ENCODE data around the gene CYP24A1. TPM values are rescaled to one million over a fixed set of nuclear protein-coding genes. Genes with fewer than 3 reads are reported as not detected.

Gene CYP24A1
- total and polyA plus RNA-seq, 2 donors, result 2.2 to 2.6 TPM

DNA sequence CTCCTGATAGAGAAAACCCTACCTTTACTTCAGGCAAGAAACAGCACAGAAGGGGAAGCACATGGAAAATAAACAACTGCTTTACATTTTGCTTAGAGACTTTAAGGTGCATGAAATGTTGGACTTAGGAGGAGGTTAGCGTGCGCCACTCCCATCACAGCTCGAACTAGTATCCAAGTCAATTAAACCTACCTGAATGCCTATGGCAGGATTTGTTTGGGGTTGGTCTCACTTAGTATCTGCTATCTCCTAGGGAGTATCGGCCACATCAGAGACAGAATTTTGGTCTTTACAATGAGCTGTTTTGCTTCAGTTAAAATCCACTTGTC, 12.0 kb downstream of the CYP24A1 start:
- 80% methylated on average over 4 of the region's 4 CpGs for WGBS

DNA sequence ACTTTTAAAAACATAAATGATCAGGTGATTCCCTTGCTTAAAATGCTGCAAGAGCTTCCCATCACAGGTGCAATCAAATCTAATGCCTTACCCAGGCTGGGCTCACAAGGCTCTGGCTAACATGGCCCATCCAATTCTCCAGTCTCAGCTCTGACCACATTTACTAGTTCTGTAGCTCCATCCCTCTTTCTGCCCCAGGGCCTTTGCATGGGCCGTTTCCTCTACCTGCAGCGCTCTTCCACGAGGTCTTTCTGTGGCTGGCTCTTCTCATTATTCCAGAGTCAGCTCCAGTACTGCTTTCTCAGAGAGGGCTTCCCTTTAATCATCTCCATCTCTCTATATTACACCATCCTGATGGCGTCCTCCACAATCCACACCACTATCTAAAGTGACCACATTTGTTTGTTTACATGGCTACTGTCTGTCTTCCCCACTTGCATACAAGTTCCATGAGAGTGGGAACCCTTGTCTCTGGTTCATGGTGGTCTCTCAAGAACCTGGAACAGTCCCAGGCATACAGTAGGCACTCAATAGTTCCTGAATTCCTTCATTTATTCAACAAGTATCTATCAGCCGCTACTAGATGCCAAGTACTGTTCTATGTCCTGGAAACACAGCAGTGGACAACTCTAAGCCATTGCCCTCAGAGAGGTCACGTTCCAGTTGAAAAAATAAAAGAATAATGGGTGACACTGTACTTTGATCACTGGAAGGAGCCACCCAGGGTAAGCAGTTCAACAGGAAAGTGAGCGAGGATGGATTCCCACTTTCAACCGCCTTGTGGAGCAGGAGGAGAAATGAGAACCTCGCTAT, 12.6 kb downstream of the CYP24A1 start:
- Histone ChIP-seq H3K4me3 (ENCODE audit: low read depth, low read length) (no peak overlapping the region), H3K27ac (ENCODE audit: low read depth) (no peak overlapping the region), H3K36me3 (ENCODE audit: insufficient read depth) (peaks cover 5% of the 10 kb centered on the region), H3K4me1 (ENCODE audit: insufficient read depth) (no peaks in the 10 kb centered on the region)
- no peak for DNase-seq (ENCODE audit: extremely low spot score)
- WGBS, result 87% methylated on average over 9 of the region's 9 CpGs

More for the DNA sequence above, 12.0 kb downstream of the CYP24A1 start:
- H3K4me1 ChIP-seq (ENCODE audit: insufficient read depth), result no peaks in the 10 kb centered on the region
- DNase-seq (ENCODE audit: extremely low spot score), result no peak
- H3K27ac ChIP-seq (ENCODE audit: low read depth), result no peak overlapping the region
- peaks cover 3% of the 10 kb centered on the region for H3K36me3 ChIP-seq (ENCODE audit: insufficient read depth)
- H3K4me3 ChIP-seq (ENCODE audit: low read depth, low read length), result no peak overlapping the region

DNA sequence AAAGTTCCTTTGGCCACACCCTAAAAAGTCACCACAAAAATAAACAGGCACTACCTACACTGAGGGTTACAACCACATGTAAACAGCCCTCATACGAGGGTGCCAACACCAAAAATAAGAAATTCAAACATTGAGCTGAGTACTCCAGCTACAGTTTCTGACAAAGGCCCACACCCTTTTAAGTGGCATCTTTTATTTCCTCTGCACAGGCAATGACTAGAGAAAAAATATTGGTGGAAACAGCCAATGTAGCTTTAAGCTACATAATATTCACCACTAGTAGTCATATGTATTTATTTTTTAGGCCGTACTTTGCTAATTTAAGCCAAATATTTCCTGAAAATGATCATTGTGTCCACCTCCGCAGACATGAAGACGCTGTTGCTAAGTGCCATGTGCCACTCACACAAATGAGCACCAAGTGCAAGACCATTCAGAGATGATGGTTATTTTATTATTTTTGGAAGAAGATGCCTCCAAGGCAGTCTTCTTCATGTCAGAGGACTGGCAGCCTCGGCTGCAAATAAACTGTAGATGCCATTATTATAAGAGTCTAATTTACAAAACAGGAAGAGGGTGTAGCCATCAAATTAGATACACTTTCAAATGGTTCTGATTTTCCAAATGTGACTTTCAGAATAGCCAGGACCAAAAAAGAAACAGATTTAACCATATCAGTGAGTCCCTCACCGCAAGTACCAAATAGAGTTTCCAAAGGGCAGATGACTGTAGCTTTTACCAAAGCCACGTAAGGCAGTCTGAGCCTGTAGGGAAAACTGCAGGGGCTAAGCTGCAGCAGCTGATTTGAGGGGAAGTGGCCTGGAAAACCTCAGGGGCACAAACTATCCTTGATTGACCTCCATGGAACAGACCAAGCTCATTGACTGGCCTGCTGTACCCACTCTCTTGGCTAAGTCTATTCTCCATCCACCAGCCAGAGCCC, 13.4 kb downstream of the CYP24A1 start:
- Histone ChIP-seq H3K4me3 (ENCODE audit: low read depth, low read length) (no peak overlapping the region), H3K27ac (ENCODE audit: low read depth) (no peak overlapping the region), H3K36me3 (ENCODE audit: insufficient read depth) (peaks cover 6% of the 10 kb centered on the region), H3K4me1 (ENCODE audit: insufficient read depth) (no peaks in the 10 kb centered on the region)
- DNase-seq (ENCODE audit: extremely low spot score), result no peak
- 83% methylated on average over 7 of the region's 7 CpGs for WGBS

DNA sequence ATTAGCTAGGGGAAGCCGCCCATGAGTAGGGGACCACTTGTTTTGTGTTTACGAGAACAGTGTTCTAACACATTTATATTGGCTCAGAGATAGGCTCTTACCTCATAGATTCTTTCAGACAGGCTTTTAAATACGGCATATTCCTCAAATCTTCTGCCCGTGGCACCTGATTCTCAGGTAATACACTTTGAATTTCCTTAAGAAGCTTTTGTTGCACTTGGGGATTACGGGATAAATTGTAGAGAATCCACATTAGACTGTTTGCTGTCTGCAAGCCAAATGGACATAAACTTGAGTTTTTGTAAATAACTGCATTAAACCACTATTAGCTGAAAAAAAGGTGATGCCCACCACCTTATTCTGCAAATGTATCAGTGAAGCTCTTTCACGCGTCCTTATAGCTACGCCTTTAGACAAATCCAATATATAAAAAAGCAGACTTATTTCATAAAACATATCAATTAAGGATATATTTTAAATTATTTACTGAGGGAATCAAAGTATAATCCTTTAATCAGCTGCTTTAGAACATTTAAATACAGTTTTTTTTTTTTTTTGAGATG, 14.8 kb downstream of the CYP24A1 start:
- Histone ChIP-seq H3K27ac (ENCODE audit: low read depth) (no peak overlapping the region), H3K4me1 (ENCODE audit: insufficient read depth) (no peaks in the 10 kb centered on the region), H3K4me3 (ENCODE audit: low read depth, low read length) (no peak overlapping the region), H3K36me3 (ENCODE audit: insufficient read depth) (peaks cover 6% of the 10 kb centered on the region)
- no peak for DNase-seq (ENCODE audit: extremely low spot score)
- 83% methylated on average over 8 of the region's 8 CpGs for WGBS

DNA sequence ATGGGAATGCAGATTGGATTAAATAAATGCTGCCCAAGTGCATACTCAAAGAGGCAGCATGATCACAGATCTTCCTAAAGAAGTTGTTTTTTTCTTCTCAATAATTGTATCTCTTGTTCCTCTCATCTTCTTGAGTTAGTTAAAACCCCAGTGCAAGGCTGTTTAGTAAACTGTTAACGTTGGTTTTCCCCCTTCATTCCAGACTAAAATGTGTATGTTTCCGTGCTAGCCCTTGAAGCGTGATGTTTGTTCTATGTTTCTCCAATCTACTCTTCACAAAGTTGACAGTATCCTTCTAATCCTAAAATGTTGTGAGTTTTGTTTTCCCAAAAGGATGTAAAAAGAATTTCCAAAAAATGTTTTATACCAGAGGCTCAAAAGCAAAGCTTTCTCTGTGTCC, 15.6 kb downstream of the CYP24A1 start:
- no peak for DNase-seq (ENCODE audit: extremely low spot score)
- Histone ChIP-seq H3K36me3 (ENCODE audit: insufficient read depth) (peaks cover 6% of the 10 kb centered on the region), H3K27ac (ENCODE audit: low read depth) (no peak overlapping the region), H3K4me1 (ENCODE audit: insufficient read depth) (no peaks in the 10 kb centered on the region), H3K4me3 (ENCODE audit: low read depth, low read length) (no peak overlapping the region)
- WGBS, result 75% methylated on average over 3 of the region's 3 CpGs

DNA sequence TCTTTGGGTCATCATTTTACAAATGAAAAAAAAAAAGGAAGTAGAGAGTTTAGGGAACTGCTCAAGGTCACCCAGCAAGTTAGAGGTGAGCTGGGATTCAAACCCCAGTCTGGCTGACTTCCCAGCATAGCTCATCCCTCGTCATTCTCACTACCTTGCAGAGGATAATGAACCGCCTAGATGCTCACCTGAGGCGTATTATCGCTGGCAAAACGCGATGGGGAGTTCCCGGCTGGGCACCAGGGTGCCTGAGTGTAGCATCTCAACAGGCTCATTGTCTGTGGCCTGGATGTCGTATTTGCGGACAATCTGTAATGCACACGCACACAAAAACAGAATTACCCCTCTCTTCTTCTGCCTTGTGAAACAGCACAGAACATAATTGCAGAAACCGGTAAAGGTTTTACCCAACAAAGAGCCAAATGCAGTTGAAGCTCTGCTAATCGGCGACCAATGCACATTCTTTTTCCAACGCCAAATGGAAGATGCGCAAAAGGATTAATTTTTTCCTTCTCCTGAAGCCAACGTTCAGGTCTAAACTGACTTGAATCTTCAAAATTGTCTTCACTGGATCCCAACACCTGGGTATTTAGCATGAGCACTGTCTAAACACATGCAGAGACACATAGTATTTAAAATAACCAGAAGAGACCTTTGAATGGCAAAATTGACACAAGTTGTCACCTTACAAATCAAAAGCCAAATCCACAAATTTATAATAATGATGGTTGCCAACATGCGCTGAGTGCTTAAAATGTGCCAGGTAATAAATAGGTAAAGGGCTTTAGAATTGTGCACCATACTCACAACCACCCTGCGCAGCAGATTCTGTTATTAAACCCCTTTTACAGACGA, 16.6 kb downstream of the CYP24A1 start:
- DNase-seq (ENCODE audit: extremely low spot score), result no peak
- peaks cover 6% of the 10 kb centered on the region for H3K36me3 ChIP-seq (ENCODE audit: insufficient read depth)
- WGBS, result 81% methylated on average over 19 of the region's 19 CpGs
- no peak overlapping the region for H3K27ac ChIP-seq (ENCODE audit: low read depth)
- H3K4me3 ChIP-seq (ENCODE audit: low read depth, low read length), result no peak overlapping the region
- no peaks in the 10 kb centered on the region for H3K4me1 ChIP-seq (ENCODE audit: insufficient read depth)

DNA sequence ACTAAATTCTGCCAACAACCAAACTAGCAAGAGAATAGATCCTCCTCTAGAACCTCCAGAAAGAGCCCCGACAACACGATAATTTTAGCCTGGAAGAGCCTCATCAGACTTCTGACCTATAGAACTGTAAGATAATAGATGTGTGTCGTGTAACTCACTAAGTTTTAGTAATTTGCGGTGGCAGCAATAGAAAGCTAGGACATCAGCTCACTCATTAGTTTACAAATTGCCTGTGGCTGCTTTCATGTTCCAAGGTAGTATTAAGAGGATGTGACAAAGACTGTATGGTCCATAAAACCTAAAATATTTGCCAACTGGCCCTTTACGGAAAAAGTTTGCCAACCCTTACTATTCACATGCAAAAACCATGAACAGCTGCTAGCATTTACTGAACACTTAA, 17.3 kb downstream of the CYP24A1 start:
- WGBS, result 88% methylated on average over 5 of the region's 5 CpGs
- Histone ChIP-seq H3K4me1 (ENCODE audit: insufficient read depth) (no peaks in the 10 kb centered on the region), H3K36me3 (ENCODE audit: insufficient read depth) (peaks cover 6% of the 10 kb centered on the region), H3K4me3 (ENCODE audit: low read depth, low read length) (no peak overlapping the region), H3K27ac (ENCODE audit: low read depth) (no peak overlapping the region)
- no peak for DNase-seq (ENCODE audit: extremely low spot score)

DNA sequence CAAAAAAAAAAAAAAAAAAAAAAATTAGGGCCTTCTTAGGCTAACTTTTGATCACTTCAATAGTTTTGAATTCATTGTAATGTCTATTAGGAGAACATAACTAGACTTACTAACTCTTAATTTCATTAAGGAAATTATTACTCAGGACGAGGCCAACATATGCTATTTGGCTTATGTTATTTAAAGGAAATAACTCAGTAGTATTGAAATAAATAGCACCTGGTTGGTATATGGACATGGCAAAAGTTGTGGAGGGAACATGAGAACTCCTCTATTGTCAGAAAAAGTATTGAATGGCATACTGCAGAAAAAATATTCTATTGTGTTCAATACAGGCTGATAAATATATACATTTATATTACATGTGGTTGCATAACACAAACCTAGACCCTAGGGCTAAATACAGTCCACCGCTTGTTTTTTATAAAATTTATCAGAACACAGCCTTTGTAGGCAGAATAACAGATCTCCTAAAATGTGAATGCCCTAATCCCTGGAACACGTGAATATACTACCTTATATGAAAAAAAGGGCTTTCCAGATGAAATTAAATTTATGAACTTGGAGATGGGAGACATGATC, 18.0 kb downstream of the CYP24A1 start:
- H3K4me1 ChIP-seq (ENCODE audit: insufficient read depth), result no peaks in the 10 kb centered on the region
- 77% methylated on average over 3 of the region's 3 CpGs for WGBS
- no peak for DNase-seq (ENCODE audit: extremely low spot score)

DNA sequence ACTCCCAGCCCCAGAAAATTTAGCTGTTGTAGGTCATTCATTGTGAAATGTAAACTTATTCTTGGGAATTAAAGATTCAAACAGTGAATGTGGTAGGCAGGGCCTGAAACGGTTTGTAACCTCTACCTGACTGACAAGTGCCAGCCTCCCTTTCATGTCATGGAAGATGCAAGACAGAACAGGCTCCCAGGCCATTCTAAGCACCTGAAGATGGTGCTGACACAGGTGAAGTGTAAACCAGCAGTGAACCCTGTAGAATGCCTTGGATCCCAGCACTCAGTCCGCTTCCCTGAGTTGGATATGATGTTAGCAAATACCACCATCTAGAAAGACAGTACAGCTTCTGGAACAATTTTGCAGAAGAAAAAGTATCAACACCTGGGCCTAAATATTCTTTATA, 19.3 kb downstream of the CYP24A1 start:
- 60% methylated on average over 2 of the region's 2 CpGs for WGBS
- H3K27ac ChIP-seq (ENCODE audit: low read depth), result no peak overlapping the region
- H3K36me3 ChIP-seq (ENCODE audit: insufficient read depth), result peaks cover 6% of the 10 kb centered on the region
- no peak for DNase-seq (ENCODE audit: extremely low spot score)
- H3K4me3 ChIP-seq (ENCODE audit: low read depth, low read length), result no peak overlapping the region
- H3K4me1 ChIP-seq (ENCODE audit: insufficient read depth), result no peaks in the 10 kb centered on the region

More for the DNA sequence above, 18.0 kb downstream of the CYP24A1 start:
- no peak overlapping the region for H3K4me3 ChIP-seq (ENCODE audit: low read depth, low read length)
- no peak overlapping the region for H3K27ac ChIP-seq (ENCODE audit: low read depth)
- H3K36me3 ChIP-seq (ENCODE audit: insufficient read depth), result peaks cover 6% of the 10 kb centered on the region

DNA sequence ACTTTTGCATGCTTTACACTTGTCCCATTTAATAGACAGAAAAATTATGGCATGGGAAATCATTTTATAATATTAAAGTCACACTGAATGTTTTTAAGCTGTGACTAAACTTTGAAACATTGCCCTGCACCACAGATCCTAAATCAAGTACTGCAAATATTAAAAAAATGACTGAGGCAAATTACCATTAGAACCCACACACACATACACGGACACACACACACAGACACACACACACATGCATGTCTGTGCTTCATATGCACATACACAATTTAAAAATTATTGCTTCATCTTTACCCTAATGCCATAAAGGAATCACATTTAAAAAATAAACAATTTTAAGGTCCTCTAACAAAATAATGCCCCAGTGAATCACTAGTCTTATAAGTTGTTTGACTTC, 19.9 kb downstream of the CYP24A1 start:
- no peak for DNase-seq (ENCODE audit: extremely low spot score)
- WGBS, result 63% methylated on average over 1 of the region's 1 CpG
- H3K4me3 ChIP-seq (ENCODE audit: low read depth, low read length), result no peak overlapping the region
- peaks cover 6% of the 10 kb centered on the region for H3K36me3 ChIP-seq (ENCODE audit: insufficient read depth)
- no peak overlapping the region for H3K27ac ChIP-seq (ENCODE audit: low read depth)
- no peaks in the 10 kb centered on the region for H3K4me1 ChIP-seq (ENCODE audit: insufficient read depth)

DNA sequence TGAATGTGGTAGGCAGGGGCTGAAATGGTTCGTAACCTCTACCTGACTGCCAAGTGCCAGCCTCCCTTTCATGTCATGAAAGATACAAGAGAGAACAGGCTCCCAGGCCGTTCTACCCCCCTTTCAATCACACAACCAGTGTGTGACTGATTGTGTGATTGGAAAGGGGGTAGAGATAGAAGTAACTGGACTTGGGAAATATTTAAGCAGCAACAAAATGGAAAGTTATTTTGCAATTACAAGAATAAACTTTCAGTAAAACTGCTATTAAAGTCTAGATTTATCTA, 20.8 kb downstream of the CYP24A1 start:
- no peak for DNase-seq (ENCODE audit: extremely low spot score)
- WGBS, result 88% methylated on average over 2 of the region's 2 CpGs
- Histone ChIP-seq H3K36me3 (ENCODE audit: insufficient read depth) (peaks cover 4% of the 10 kb centered on the region), H3K27ac (ENCODE audit: low read depth) (no peak overlapping the region), H3K4me3 (ENCODE audit: low read depth, low read length) (no peak overlapping the region), H3K4me1 (ENCODE audit: insufficient read depth) (no peaks in the 10 kb centered on the region)

DNA sequence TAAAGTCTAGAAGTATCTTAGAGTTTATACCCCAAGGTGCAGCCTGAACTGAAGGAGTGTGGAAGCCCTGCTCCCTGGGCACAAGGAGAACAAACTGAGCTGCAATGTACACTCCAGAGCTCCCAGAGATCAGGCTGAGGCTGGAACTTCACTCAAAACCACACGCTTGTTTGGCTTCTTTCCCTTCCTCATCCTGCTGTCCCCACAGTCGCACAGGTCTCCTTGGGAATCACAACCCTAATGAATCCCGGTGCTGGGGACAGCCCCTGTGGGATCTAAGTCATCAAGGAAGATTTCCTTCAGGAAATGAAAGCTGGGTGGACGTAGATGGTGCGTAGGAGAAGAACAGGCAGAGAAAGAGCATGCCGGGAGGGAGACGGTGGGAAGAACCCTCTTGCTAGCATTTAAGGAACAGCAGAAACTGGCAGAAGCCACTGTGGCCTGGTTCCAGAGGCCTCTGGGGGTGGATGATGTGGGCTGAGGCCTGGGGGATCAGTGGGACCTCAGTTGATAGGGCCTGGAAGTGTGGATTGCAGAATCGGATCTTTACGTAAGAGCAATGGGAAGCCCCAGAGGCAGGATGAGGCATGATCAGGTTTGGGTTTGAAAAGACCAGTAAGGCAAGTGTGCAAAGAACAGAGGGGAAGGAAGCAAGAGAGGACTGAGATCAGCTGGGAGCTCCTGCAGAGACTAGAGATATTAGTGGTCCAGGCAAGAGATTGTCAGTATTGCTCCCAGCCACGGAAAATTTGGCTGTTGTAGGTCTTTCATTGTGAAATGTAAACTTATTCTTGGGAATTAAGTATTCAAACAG, 21.4 kb downstream of the CYP24A1 start:
- no peaks in the 10 kb centered on the region for H3K4me1 ChIP-seq (ENCODE audit: insufficient read depth)
- WGBS, result 72% methylated on average over 10 of the region's 10 CpGs
- no peak for DNase-seq (ENCODE audit: extremely low spot score)
- no peak overlapping the region for H3K4me3 ChIP-seq (ENCODE audit: low read depth, low read length)
- no peak overlapping the region for H3K27ac ChIP-seq (ENCODE audit: low read depth)
- H3K36me3 ChIP-seq (ENCODE audit: insufficient read depth), result peaks cover 3% of the 10 kb centered on the region
